Stromal cell of bone marrow (primary cell): Measurements from ENCODE around the gene CD2.
"Not testable (repeated sequence)": the region's sequence is repeated elsewhere in the genome, so short reads cannot be mapped to it uniquely, and the experiment has no call there.

ENCODE experiments used
- DNase-seq: peaks from one replicate; pipeline ENCODE4 v3.0.0-alpha.2; 2012; ENCODE audit warnings: low read depth

Gene CD2

GRCh38 chr1:116731439-116731838 is 22.8 kb upstream of the CD2 start:
- DNase-seq: no peak

DNA sequence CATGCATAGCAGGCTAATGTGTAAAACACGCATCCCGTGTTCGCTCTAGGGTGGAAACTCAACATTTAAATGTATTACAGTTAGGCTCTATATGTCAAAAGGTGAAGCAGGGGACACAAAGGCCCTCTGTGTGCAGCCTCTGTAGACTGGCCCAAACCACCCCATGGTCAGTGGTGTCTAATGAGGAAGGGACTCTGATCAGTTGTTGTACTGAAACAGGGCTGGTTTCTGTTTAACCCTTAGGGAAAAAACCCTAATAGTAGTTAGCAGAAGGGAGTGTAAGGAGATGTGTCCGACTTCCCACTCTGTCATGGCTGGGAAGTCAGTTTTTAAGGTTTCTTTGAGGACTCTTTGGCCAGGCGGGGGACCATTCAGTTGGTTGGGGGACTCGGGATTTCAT is 21.5 kb upstream of the CD2 start:
- DNase-seq: no peak

GRCh38 chr1:116733476-116734365 is 20.5 kb upstream of the CD2 start:
- DNase-seq: no peak

- no peak for DNase-seq
Observed at GRCh38 chr1:116735246-116735645, 19.0 kb upstream of the CD2 start.

GRCh38 chr1:116737020-116737854 is 17.0 kb upstream of the CD2 start:
- peak; percentile 38 for DNase-seq

GRCh38 chr1:116737855-116738321 is 16.3 kb upstream of the CD2 start:
- no peak for DNase-seq

DNA sequence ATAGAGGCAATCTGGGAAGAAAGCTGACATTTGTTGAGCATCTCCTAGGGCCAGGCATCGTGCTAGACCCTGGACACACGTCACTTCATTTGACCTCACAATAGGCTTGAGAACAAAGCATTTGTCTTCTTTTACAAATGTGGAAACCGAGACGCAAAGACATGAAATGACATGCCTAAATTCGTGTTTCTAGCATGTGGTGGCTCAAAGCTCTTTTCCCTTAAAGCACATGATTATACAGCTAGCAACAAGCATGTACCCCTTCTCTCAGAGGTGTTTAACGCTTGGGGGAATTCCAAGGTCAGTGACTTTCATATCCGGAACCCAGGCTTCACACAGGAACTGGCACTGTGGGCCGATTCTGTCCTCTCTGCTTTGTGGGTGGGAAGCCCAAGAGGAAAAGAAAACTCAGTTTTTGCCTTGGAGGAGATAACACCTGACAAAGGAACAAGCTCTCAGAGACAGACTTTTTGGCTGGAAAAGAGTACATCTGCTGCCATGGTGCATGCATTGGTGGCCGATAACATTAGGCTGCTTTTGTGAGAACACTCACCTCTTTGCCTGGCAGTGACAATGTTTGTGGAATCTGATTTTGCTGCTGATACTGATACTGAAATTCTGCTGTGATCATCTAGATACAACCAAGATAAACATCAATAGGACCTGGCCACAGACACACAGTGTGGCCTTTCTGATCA is 15.4 kb upstream of the CD2 start:
- DNase-seq: no peak

DNA sequence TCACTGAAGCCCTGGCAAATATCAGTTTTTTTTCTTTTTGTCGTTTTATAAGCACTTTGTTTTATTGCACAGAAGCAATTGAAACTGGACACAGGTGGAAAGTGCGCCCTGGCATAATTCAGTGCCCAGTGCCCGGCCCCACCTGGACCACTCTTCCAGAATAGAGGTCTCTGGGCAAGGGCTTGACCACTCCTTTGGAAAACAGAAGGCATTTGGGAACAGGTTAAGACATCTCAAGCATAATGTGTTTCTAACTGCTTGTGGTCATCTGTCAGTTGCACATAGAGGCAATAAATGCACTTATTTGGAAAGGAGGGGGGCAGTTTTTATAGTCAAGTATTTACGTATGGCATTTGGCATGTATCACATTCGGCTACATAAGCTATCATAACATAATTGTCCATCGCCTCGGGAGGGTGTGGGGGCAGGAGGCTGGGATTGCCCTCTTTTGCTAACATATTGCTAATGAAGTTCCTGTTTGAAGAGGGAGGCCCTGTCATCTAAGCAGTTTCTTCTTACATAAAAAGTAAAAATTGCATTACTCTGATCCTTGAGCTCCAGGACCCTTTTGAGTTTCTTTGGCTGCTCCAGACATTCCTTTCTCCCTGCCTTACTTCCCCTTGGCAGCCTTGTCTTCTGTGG is 14.7 kb upstream of the CD2 start:
- no peak for DNase-seq

- DNase-seq: no peak
Observed at GRCh38 chr1:116740296-116740695, 13.9 kb upstream of the CD2 start.

DNA sequence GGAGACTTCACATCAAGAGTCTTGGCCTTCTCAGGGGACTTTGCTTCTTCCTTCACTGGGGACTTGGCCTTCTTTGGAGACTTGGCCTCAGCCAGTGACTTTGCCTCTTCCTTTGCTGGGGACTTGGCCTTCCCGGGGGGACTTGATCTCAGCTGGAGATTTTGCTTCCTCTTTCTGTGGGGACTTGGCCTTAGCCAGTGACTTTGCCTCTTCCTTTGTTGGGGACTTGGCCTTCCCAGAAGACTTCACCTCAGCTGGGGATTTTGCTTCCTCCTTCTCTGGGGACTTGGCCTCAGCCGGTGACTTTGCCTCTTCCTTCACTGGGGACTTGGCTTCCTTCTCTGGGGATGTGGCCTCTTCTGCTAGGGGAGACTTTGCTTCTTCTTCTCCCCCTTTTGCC is 13.5 kb upstream of the CD2 start:
- no peak for DNase-seq

GRCh38 chr1:116741836-116742565 is 12.2 kb upstream of the CD2 start:
- no peak for DNase-seq

DNA sequence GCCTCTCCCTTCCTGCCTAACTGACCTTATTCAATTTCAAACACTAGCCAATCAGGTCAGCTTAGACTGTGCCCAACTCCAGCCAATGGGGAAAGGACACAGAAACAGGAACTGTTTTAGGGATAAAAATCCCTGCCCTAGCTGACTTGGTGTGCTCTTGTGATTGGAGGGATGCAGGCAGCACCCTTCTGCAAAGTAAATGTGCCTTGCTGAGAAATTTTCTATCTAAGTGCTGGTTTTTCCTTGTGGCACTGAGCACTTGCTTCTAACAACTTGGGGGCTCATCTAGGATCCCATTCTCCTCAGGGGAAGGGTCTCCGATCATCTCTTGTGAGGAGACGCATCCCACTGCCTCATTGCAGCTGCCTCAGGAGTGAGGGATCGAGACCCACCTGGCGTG is 10.7 kb upstream of the CD2 start:
- no peak for DNase-seq

DNA sequence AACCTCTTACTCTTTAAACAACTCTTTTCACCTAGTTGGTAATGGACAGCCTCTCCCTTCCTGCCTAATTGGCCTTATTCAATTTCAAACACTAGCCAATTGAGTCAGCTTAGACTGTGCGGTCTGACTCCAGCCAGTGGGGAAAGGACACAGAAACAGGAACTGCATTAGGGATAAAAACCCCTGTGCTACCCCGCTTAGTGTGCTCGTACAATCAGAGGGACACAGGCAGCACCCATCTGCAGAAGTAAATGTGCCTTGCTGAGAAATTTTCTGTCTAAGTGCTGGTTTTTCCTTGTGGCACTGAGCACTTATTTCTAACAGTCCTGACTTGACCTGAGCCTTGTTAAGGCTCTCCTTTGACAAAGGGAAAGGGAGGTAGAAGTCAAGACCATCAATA is 6.0 kb upstream of the CD2 start:
- DNase-seq: no peak

DNA sequence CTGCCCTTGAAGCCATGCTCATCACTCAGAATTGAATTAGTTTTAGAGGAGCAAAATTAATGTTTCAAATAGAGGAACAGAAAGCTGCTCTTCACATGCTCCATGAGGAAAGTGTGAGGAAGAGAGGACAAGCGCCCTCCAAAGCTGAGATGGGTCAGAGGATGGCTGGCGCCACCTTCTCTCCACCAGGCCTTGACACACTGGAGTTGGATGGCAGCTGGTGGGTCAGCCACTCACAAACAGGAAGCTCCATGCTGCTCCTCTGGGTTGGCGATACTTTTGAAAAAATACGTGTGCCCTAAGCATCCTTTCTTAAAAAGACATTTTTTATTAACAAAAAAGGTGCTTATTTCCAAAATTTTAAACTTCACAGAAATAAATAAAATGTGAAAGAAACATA is 3.1 kb upstream of the CD2 start:
- DNase-seq: no peak

GRCh38 chr1:116751621-116752020 is 2.6 kb upstream of the CD2 start:
- no peak for DNase-seq

DNA sequence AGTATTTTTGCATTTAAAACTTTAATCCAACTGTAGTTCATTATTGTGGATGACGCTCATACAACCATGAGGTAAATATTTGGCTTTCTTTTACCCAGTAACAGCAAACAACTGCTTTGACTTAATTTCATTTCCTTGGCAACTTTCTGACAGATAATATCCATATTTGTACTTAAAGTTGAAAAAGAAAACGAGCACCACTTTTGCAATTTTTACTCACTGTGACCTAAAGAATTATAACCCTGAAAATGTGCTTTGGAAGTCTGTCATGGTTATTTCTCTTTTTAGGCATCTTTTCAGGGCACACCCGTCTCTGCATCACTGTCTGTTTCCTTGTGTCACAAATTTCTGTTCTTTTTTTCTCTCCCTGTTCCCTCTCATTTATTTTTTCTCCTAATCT is 918 bp upstream of the CD2 start:
- no peak for DNase-seq

DNA sequence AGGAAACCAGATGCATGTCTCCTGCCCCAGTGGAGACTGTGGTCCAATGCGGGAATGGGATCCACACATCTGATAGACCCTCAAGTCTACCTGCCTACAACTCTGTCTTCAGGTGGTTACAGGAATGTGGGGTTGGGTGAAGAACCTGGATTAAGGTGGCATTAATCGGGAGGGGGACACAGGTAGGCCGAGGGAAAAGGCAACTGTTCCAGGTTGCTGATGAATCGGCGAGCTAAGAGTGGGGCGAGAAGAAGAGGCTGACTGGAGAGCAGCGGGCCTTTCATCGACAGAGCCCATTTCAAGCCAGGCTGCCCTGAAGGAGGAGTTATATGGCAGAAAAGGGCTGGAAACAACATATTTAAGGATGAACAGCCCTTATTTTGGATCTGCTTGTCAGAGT is 836 bp downstream of the CD2 start:
- DNase-seq: no peak

- no peak for DNase-seq
Observed at GRCh38 chr1:116755681-116756080, 1.5 kb downstream of the CD2 start.

- not testable (repeated sequence) for DNase-seq
Observed at GRCh38 chr1:116756092-116756491, 1.9 kb downstream of the CD2 start.

DNA sequence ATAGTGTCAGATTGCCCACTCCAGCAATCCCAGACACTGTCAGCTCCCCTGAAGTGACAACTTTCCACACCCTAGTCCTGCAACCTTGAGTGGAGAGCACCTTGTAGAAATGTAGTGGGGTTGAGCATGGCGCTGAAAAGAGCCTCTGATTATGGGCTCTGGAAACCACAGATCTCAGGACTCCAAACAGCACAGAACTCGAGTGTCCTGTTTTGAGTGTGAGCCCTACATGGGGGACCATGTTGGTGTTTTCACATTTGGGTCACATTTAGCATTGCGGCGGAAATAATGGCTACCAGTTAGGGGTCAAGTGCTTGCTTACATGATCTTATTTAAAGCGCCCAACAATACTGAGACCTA is 4.2 kb downstream of the CD2 start:
- not testable (repeated sequence) for DNase-seq

GRCh38 chr1:116759636-116760035 is 5.4 kb downstream of the CD2 start:
- no peak for DNase-seq
